WI38 (cell line): ENCODE results near the gene PLEK2.

Experiments
- H3K4me3 ChIP-seq: 2 replicates; pipeline ENCODE4 v1.5.1; 2011; ENCODE audit warnings: low read depth, mild to moderate bottlenecking, control low read depth, low read length
- TF ChIP-seq, protein P1 (sequence below): IDR thresholded peaks from 2 replicates; pipeline ENCODE4 v1.5.1; 2012; ENCODE audit warnings: low read depth, mild to moderate bottlenecking, control low read depth, low read length

PLEK2 gene

GRCh38 chr14:67440513-67440912, 28.5 kb upstream of the PLEK2 start:
- TF ChIP-seq, protein P1, sequence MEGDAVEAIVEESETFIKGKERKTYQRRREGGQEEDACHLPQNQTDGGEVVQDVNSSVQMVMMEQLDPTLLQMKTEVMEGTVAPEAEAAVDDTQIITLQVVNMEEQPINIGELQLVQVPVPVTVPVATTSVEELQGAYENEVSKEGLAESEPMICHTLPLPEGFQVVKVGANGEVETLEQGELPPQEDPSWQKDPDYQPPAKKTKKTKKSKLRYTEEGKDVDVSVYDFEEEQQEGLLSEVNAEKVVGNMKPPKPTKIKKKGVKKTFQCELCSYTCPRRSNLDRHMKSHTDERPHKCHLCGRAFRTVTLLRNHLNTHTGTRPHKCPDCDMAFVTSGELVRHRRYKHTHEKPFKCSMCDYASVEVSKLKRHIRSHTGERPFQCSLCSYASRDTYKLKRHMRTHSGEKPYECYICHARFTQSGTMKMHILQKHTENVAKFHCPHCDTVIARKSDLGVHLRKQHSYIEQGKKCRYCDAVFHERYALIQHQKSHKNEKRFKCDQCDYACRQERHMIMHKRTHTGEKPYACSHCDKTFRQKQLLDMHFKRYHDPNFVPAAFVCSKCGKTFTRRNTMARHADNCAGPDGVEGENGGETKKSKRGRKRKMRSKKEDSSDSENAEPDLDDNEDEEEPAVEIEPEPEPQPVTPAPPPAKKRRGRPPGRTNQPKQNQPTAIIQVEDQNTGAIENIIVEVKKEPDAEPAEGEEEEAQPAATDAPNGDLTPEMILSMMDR: no peak
- H3K4me3 ChIP-seq: no peak overlapping the region

DNA sequence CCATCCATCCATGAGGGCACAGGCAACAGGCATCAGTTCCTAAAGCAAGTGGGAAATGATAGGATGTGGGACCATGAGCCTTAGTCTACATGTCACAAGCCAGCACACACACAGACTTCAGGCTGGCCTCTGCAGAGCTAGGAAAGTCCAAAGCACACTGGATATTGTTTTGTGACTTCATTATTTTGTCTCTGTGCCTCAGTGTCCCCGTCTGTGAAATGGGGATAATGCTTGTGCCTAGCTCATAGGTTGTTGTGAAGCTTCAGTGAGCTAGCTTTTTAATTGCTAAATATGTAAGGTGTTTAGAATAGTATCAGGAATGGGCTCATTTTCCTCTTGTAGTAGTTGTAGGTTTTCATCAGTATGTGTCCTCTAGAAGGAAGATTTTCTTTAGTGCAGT, 27.0 kb upstream of the PLEK2 start:
- TF ChIP-seq, protein P1: no peak
- H3K4me3 ChIP-seq: no peak overlapping the region

DNA sequence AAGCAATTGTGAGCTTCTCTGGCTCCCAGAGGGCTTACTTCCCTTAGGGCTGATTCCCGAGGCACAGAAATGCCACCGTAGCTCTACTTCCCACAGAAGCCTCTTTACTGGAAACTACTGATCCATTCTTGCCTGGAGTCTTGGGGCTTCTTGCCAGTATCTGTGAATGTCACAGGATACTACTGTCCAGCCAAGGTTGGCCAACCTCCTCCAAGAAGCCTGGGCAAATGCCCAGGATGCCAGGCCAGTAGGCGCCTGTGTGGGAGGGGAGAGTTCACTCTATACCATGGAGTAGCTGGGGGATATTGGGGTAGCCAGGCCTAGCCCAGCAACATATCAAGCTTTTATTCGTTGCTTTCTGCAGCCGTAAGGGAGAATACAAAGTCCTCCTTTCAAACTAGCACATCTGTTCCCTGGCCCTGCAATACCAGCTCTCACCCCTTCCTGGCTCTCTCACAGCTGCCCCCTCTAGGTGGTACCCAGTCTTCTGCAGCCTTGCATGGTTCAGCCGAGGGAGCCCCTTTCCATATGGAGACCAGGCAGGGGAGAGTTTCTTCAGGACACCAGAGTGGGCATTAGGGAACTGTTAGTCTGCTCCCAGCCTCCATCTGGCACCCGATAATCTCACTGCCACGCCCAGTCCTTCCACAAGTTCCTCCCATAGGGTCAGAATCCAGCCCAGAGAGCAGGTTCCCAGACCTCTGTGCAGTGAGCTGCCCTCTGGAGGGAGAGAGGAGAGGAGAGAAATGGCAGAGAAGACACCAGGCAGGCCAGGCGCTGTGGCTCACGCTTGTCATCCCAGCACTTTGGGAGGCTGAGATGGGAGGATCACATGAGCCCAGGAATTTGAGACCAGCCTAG, 24.3 kb upstream of the PLEK2 start:
- TF ChIP-seq, protein P1: no peak

GRCh38 chr14:67435603-67436002, 23.6 kb upstream of the PLEK2 start:
- TF ChIP-seq, protein P1: no peak
- H3K4me3 ChIP-seq: no peak overlapping the region

More for the DNA sequence above, 24.3 kb upstream of the PLEK2 start:
- no peak overlapping the region for H3K4me3 ChIP-seq

GRCh38 chr14:67432050-67432564, 20.1 kb upstream of the PLEK2 start:
- TF ChIP-seq, protein P1: no peak
- H3K4me3 ChIP-seq: no peak overlapping the region

- TF ChIP-seq, protein P1: no peak
- no peak overlapping the region for H3K4me3 ChIP-seq
Observed at GRCh38 chr14:67429510-67430205, 17.7 kb upstream of the PLEK2 start.
